HG03064 (cell line): ENCODE measurements around the gene NFATC2.

Experiments used
- ATAC-seq: cut with Tn5 transposase; IDR thresholded peaks from one replicate; pipeline ENCODE4 v1.9.1; 2021; ENCODE audit warnings: low read depth; ENCODE audit not compliant: unreplicated experiment

Gene NFATC2

GRCh38 chr20:51423290-51423667 is 119.2 kb downstream of the NFATC2 start:
- ATAC-seq, result no peak

- no peak for ATAC-seq
Measured at GRCh38 chr20:51422514-51423289, 119.8 kb downstream of the NFATC2 start.

- ATAC-seq, result no peak
Measured at GRCh38 chr20:51420805-51421204, 121.7 kb downstream of the NFATC2 start.

- ATAC-seq, result no peak
Measured at GRCh38 chr20:51420111-51420510, 122.4 kb downstream of the NFATC2 start.

GRCh38 chr20:51419646-51420045 is 122.9 kb downstream of the NFATC2 start:
- ATAC-seq, result no peak

GRCh38 chr20:51419231-51419630 is 123.3 kb downstream of the NFATC2 start:
- ATAC-seq, result no peak

GRCh38 chr20:51418137-51418529 is 124.4 kb downstream of the NFATC2 start:
- no peak for ATAC-seq

- ATAC-seq, result no peak
Measured at GRCh38 chr20:51417250-51418136, 125.0 kb downstream of the NFATC2 start.

GRCh38 chr20:51416532-51417249 is 125.8 kb downstream of the NFATC2 start:
- no peak for ATAC-seq

- no peak for ATAC-seq
Measured at GRCh38 chr20:51413857-51414256, 128.7 kb downstream of the NFATC2 start.

- no peak for ATAC-seq
Measured at GRCh38 chr20:51412951-51413481, 129.5 kb downstream of the NFATC2 start.

GRCh38 chr20:51412333-51412871 is 130.1 kb downstream of the NFATC2 start:
- ATAC-seq, result no peak

- ATAC-seq, result no peak
Measured at GRCh38 chr20:51411870-51412269, 130.6 kb downstream of the NFATC2 start.

- no peak for ATAC-seq
Measured at GRCh38 chr20:51410586-51411325, 131.8 kb downstream of the NFATC2 start.

- ATAC-seq, result no peak
Measured at GRCh38 chr20:51409192-51409880, 133.2 kb downstream of the NFATC2 start.

- peak; percentile 70 for ATAC-seq
Measured at GRCh38 chr20:51404297-51405060, 138.0 kb downstream of the NFATC2 start.

GRCh38 chr20:51403466-51404220 is 138.9 kb downstream of the NFATC2 start:
- no peak for ATAC-seq

- no peak for ATAC-seq
Measured at GRCh38 chr20:51402201-51402600, 140.3 kb downstream of the NFATC2 start.
